IMR-90 (cell line): Measurements from ENCODE around the gene SLC66A3. TPM values are rescaled to one million over a fixed set of nuclear protein-coding genes. Genes with fewer than 3 reads are reported as not detected.
A peak's percentile ranks its signal among the peaks of the same experiment; 100 is the strongest.

Experiments
- ATAC-seq: fragments of 200-7000 bp; cut with Tn5 transposase; 2 replicates; pipeline ENCODE4 v1.9.1; 2020; ENCODE audit warnings: low read depth, mild to moderate bottlenecking, moderate library complexity
- BruUV-seq: library from RNA; stranded (reverse); fragments of 400-500 nt; replicated peaks from 2 replicates; lab custom pipeline; 2021; lab: Mats Ljungman, UMichigan
- CTCF ChIA-PET: fragments of 300-600 bp; formaldehyde crosslinking; extraction: SDS; loops from one replicate; lab custom pipeline; 2021; ENCODE audit warnings: antibody characterized with exemption; lab: Yijun Ruan, JAX
- POLR2A ChIA-PET: fragments of 300-600 bp; sonication (Branson Sonifier 250); formaldehyde crosslinking; loops from one replicate; lab custom pipeline; 2022; ENCODE audit warnings: antibody characterized with exemption; ENCODE audit not compliant: unreplicated experiment; lab: Charles Lee
- DNase-seq: peaks from one replicate; pipeline ENCODE4 v3.0.0; 2013
- H2AFZ ChIP-seq: replicated peaks from 2 replicates; pipeline ENCODE3; 2013; ENCODE audit warnings: low read length, mild to moderate bottlenecking; ENCODE audit not compliant: poor library complexity
- H2AK5ac ChIP-seq: 2 replicates; pipeline ENCODE4 v1.6.1; 2013; ENCODE audit warnings: low read depth, low read length, inconsistent platforms
- H2AK9ac ChIP-seq: replicated peaks from 2 replicates; pipeline ENCODE3; 2013; ENCODE audit warnings: mild to moderate bottlenecking, low read depth, low read length, moderate library complexity; ENCODE audit not compliant: poor library complexity
- H2BK120ac ChIP-seq: 2 replicates; pipeline ENCODE4 v1.6.1; 2013; ENCODE audit warnings: low read depth, low read length, inconsistent platforms
- H2BK15ac ChIP-seq: 3 replicates; pipeline ENCODE4 v1.6.1; 2013; ENCODE audit warnings: low read depth, low read length, inconsistent platforms
- H2BK20ac ChIP-seq: 2 replicates; pipeline ENCODE4 v1.6.1; 2013; ENCODE audit warnings: low read depth, mild to moderate bottlenecking, inconsistent platforms, low read length, moderate library complexity
- H2BK5ac ChIP-seq: 2 replicates; pipeline ENCODE4 v1.6.1; 2013; ENCODE audit warnings: mild to moderate bottlenecking, low read depth, low read length, inconsistent platforms; ENCODE audit not compliant: poor library complexity, severe bottlenecking
- H3K14ac ChIP-seq: replicated peaks from 2 replicates; pipeline ENCODE4 v1.6.1; 2013; ENCODE audit warnings: low read depth, low read length, inconsistent platforms
- H3K18ac ChIP-seq: 2 replicates; pipeline ENCODE4 v1.6.1; 2013; ENCODE audit warnings: low read depth, low read length, control low read depth
- H3K23ac ChIP-seq: 2 replicates; pipeline ENCODE4 v1.6.1; 2013; ENCODE audit warnings: low read depth, low read length, inconsistent platforms
- H3K27ac ChIP-seq: 2 replicates; pipeline ENCODE4 v1.5.1; 2013; ENCODE audit warnings: mild to moderate bottlenecking, control low read depth, low read length; ENCODE audit not compliant: insufficient read depth
- H3K27me3 ChIP-seq: 2 replicates; pipeline ENCODE4 v1.6.1; 2013; ENCODE audit warnings: low read length; ENCODE audit not compliant: control insufficient read depth, insufficient read depth
- H3K36me3 ChIP-seq: 2 replicates; pipeline ENCODE4 v1.6.1; 2013; ENCODE audit warnings: low read length, mixed read lengths; ENCODE audit not compliant: control insufficient read depth, insufficient read depth
- H3K4ac ChIP-seq: 2 replicates; pipeline ENCODE4 v1.6.1; 2013; ENCODE audit warnings: low read depth, low read length, inconsistent platforms
- H3K4me1 ChIP-seq: 2 replicates; pipeline ENCODE4 v1.6.1; 2013; ENCODE audit warnings: low read length, mixed read lengths; ENCODE audit not compliant: control insufficient read depth, insufficient read depth
- H3K4me2 ChIP-seq: 2 replicates; pipeline ENCODE4 v1.6.1; 2013; ENCODE audit warnings: low read depth, mild to moderate bottlenecking, control low read depth, low read length, moderate library complexity
- H3K4me3 ChIP-seq: 2 replicates; pipeline ENCODE4 v1.5.1; 2013; ENCODE audit warnings: low read depth, mild to moderate bottlenecking, control low read depth, low read length, moderate library complexity; ENCODE audit not compliant: insufficient read depth
- H3K56ac ChIP-seq: 2 replicates; pipeline ENCODE4 v1.6.1; 2013; ENCODE audit warnings: low read length, inconsistent platforms; ENCODE audit not compliant: insufficient read depth; ENCODE audit errors: extremely low read depth
- H3K79me1 ChIP-seq, 2 experiments: 2 replicates each; pipeline ENCODE4 v1.6.1; 2013; ENCODE audit warnings: low read length in 2 of 2, inconsistent platforms in 1 of 2, low read depth in 1 of 2
- H3K9ac ChIP-seq: 2 replicates; pipeline ENCODE4 v1.6.1; 2013; ENCODE audit warnings: low read depth, low read length, control low read depth
- H3K9me1 ChIP-seq: 2 replicates; pipeline ENCODE4 v1.6.1; 2013; ENCODE audit warnings: low read length, inconsistent platforms; ENCODE audit not compliant: insufficient read depth
- H3K9me3 ChIP-seq: 2 replicates; pipeline ENCODE4 v1.6.1; 2013; ENCODE audit warnings: low read length; ENCODE audit not compliant: control insufficient read depth, insufficient read depth
- H4K20me1 ChIP-seq: 2 replicates; pipeline ENCODE4 v1.6.1; 2013; ENCODE audit warnings: low read length, inconsistent platforms; ENCODE audit not compliant: insufficient read depth
- H4K5ac ChIP-seq: 2 replicates; pipeline ENCODE4 v1.6.1; 2013; ENCODE audit warnings: mild to moderate bottlenecking, low read depth, low read length, control low read depth
- H4K8ac ChIP-seq, 2 experiments: 2 replicates each; pipeline ENCODE4 v1.6.1; 2013; ENCODE audit warnings: low read depth in 2 of 2, low read length in 2 of 2, control low read depth in 1 of 2, inconsistent platforms in 1 of 2
- H4K91ac ChIP-seq: 2 replicates; pipeline ENCODE4 v1.6.1; 2013; ENCODE audit warnings: low read depth, low read length, inconsistent platforms; ENCODE audit not compliant: insufficient read depth
- BHLHE40 ChIP-seq: fragments of 150-350 bp; IDR thresholded peaks from 2 replicates; pipeline ENCODE4 v1.6.1; 2016; ENCODE audit warnings: mild to moderate bottlenecking, low read depth, low read length
- MAFK ChIP-seq: IDR thresholded peaks from 2 replicates; pipeline ENCODE4 v1.6.1; 2012; ENCODE audit warnings: low read depth, low read length, improper control_type of control experiment
- MXI1 ChIP-seq: IDR thresholded peaks from 2 replicates; pipeline ENCODE4 v1.6.1; 2012; ENCODE audit warnings: low read depth, mild to moderate bottlenecking, low read length, moderate library complexity, borderline replicate concordance
- WGBS, 2 experiments: methylation state at CpG; one replicate each; pipeline versions ENCODE4 v1.1.5 to v1.1.7; 2013; ENCODE audit warnings: missing lambda C conversion rate in 2 of 2; ENCODE audit not compliant: insufficient read length in 1 of 2; ENCODE audit errors: extremely low coverage in 2 of 2; 5-methylcytosine and 5-hydroxymethylcytosine counted together
- dilution Hi-C: fragments of 300-500 bp; cut with HindIII; formaldehyde crosslinking; loops from one replicate; pipeline ENCODE4 v1.14.3; 2018; ENCODE audit warnings: low sequenced_read_pairs; ENCODE audit not compliant: unreplicated experiment
- in situ Hi-C: fragments of 300-500 bp; cut with MboI; formaldehyde crosslinking; loops from 3 replicates; pipeline ENCODE4 v1.14.3; 2019; ENCODE audit warnings: low sequenced_read_pairs, inconsistent platforms, mixed read lengths
- intact Hi-C: fragments of 100-400 bp; cut with micrococcal nuclease; formaldehyde crosslinking; loops from 2 replicates; pipeline ENCODE4 v1.10.0; 2022
- polyA plus RNA-seq, 3 experiments: library from polyadenylated mRNA; depleted of rRNA; stranded (reverse); fragments of >200 nt; gene quantifications; 2 replicates each; pipeline ENCODE4 v1.2.3, GENCODE V29; 2012; ENCODE audit warnings: low replicate concordance in 1 of 3
- total RNA-seq: library from RNA; depleted of rRNA; stranded (reverse); fragments of >200 nt; gene quantifications from 2 replicates; pipeline ENCODE4 v1.2.3, GENCODE V29; 2012
- TF ChIP-seq, protein P1 (sequence below): conservative IDR thresholded peaks from 2 replicates; pipeline ENCODE4 v1.5.1; 2012; ENCODE audit warnings: mild to moderate bottlenecking, low read depth, low read length, improper control_type of control experiment
- TF ChIP-seq, protein P2 (sequence below): fragments of 150-350 bp; IDR thresholded peaks from 2 replicates; pipeline ENCODE4 v1.6.1; 2017; ENCODE audit warnings: mild to moderate bottlenecking, antibody characterized with exemption, low read length, low read depth

Gene SLC66A3
- total and polyA plus RNA-seq, 2 of the 4 experiments (the other 2 are of a cell fraction): 18.1 to 25.2 TPM

DNA sequence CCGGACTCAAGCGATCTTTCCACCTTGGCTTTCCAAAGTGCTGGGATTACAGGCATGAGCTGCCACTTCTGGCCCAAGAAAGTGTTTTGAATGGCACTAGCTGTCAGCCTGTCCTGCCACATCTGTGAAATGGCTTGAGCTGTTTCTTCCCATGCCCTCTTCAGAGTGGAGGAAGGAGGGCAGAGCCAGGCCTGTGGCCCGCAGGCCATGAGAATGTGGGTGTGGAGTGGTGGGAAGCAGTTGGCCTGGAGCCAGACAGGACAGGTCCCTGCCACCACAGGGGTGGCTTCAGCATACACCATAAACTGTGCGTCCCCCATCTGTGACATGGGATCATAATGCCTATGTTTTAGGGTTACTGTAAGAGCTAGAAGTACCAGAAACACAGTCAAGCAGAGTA, 6.5 kb downstream of the SLC66A3 start:
- Histone ChIP-seq H3K23ac (no peak overlapping the region), H3K14ac (no peak overlapping the region), H2AK5ac (no peak overlapping the region), H2AFZ (no peak overlapping the region), H2BK15ac (no peak overlapping the region), H3K56ac (no peak overlapping the region), H3K4me2 (no peak overlapping the region), H3K4me3 (no peak overlapping the region), H3K9ac (no peak overlapping the region), H3K4me1 (no peaks in the 10 kb centered on the region), H3K9me3 (no peaks in the 10 kb centered on the region), H4K91ac (no peak overlapping the region), H3K27ac (no peak overlapping the region), H3K9me1 (no peaks in the 10 kb centered on the region), H2BK20ac (no peak overlapping the region), H2BK5ac (no peak overlapping the region), H2AK9ac (peak overlapping the region; percentile 52), H3K4ac (no peak overlapping the region), H4K5ac (no peak overlapping the region), H4K8ac (no peak overlapping the region), H3K27me3 (no peaks in the 10 kb centered on the region), H3K79me1 (no peaks in the 10 kb centered on the region; a peak in 1 of 4 replicates), H3K36me3 (peaks cover 2% of the 10 kb centered on the region), H3K18ac (no peak overlapping the region), H2BK120ac (no peak overlapping the region), H4K20me1 (no peaks in the 10 kb centered on the region)
- DNase-seq: no peak
- WGBS, 2 experiments: no CpG with 5 or more reads among the region's 4 CpGs
- no peak for ATAC-seq
- ChIA-PET POLR2A (no interaction called here), CTCF (no interaction called here)
- in situ Hi-C loops (no loop called here), dilution Hi-C loops (no loop called here), intact Hi-C loops (no loop called here)
- BruUV-seq: no TSS peak
- TF ChIP-seq, protein P1, sequence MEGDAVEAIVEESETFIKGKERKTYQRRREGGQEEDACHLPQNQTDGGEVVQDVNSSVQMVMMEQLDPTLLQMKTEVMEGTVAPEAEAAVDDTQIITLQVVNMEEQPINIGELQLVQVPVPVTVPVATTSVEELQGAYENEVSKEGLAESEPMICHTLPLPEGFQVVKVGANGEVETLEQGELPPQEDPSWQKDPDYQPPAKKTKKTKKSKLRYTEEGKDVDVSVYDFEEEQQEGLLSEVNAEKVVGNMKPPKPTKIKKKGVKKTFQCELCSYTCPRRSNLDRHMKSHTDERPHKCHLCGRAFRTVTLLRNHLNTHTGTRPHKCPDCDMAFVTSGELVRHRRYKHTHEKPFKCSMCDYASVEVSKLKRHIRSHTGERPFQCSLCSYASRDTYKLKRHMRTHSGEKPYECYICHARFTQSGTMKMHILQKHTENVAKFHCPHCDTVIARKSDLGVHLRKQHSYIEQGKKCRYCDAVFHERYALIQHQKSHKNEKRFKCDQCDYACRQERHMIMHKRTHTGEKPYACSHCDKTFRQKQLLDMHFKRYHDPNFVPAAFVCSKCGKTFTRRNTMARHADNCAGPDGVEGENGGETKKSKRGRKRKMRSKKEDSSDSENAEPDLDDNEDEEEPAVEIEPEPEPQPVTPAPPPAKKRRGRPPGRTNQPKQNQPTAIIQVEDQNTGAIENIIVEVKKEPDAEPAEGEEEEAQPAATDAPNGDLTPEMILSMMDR: no peak
- TF ChIP-seq BHLHE40 (no peak), MAFK (no peak), MXI1 (no peak)
- TF ChIP-seq, protein P2, sequence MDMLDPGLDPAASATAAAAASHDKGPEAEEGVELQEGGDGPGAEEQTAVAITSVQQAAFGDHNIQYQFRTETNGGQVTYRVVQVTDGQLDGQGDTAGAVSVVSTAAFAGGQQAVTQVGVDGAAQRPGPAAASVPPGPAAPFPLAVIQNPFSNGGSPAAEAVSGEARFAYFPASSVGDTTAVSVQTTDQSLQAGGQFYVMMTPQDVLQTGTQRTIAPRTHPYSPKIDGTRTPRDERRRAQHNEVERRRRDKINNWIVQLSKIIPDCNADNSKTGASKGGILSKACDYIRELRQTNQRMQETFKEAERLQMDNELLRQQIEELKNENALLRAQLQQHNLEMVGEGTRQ: no peak
